Neural cell (in vitro differentiated cells): ENCODE results near the gene TSHR. TPM values are rescaled to one million over a fixed set of nuclear protein-coding genes. Genes with fewer than 3 reads are reported as not detected.

Source experiments
- H2AFZ ChIP-seq: fragments of 200-600, 300-800 bp; sonication (generic), shearing (Covaris generic); 2 replicates; pipeline ENCODE4 v1.6.0; 2014; ENCODE audit warnings: low read depth, mild to moderate bottlenecking, antibody characterized with exemption, low read length, moderate library complexity
- H3F3A ChIP-seq: fragments of 200-600 bp; shearing (Covaris generic); 2 replicates; pipeline ENCODE4 v1.6.1; 2016; ENCODE audit warnings: mild to moderate bottlenecking, moderate library complexity, mixed read lengths, antibody characterized with exemption, low read length; ENCODE audit not compliant: insufficient read depth, poor library complexity, severe bottlenecking
- H3K27ac ChIP-seq: fragments of 200-600, 300-800 bp; sonication (generic), shearing (Covaris generic); 2 replicates; pipeline ENCODE4 v1.5.1; 2014; ENCODE audit warnings: mild to moderate bottlenecking, low read length, moderate library complexity
- H3K27me3 ChIP-seq: fragments of 300-800, 200-600 bp; sonication (generic), shearing (Covaris generic); 2 replicates; pipeline ENCODE4 v1.6.0; 2014; ENCODE audit warnings: mild to moderate bottlenecking, low read depth, low read length, moderate library complexity; ENCODE audit not compliant: insufficient read depth
- H3K36me3 ChIP-seq: fragments of 300-800, 200-600 bp; sonication (generic), shearing (Covaris generic); 2 replicates; pipeline ENCODE4 v1.5.1; 2014; ENCODE audit warnings: mild to moderate bottlenecking, antibody characterized with exemption, low read length, moderate library complexity; ENCODE audit not compliant: insufficient read depth
- H3K4me2 ChIP-seq: fragments of 300-800, 200-600 bp; sonication (generic), shearing (Covaris generic); 2 replicates; pipeline ENCODE4 v1.6.0; 2014; ENCODE audit warnings: mild to moderate bottlenecking, low read length
- H3K4me3 ChIP-seq: fragments of 300-800, 200-600 bp; sonication (generic), shearing (Covaris generic); 2 replicates; pipeline ENCODE4 v1.5.1; 2014; ENCODE audit warnings: mild to moderate bottlenecking, low read length, moderate library complexity
- H3K79me2 ChIP-seq: fragments of 200-600 bp; shearing (Covaris generic); replicated peaks from 2 replicates; pipeline ENCODE4 v1.6.0; 2014; ENCODE audit warnings: mild to moderate bottlenecking, low read length, moderate library complexity; ENCODE audit not compliant: insufficient read depth
- H3K9ac ChIP-seq: fragments of 300-800, 200-600 bp; sonication (generic), shearing (Covaris generic); 2 replicates; pipeline ENCODE4 v1.6.1; 2016; ENCODE audit warnings: mild to moderate bottlenecking, low read length, mixed read lengths
- H3K9me2 ChIP-seq: fragments of 200-600 bp; shearing (Covaris generic); 2 replicates; pipeline ENCODE4 v1.6.1; 2016; ENCODE audit warnings: mild to moderate bottlenecking, low read length, mixed read lengths; ENCODE audit not compliant: insufficient read depth
- H3K9me3 ChIP-seq: fragments of 200-600, 300-800 bp; sonication (generic), shearing (Covaris generic); 2 replicates; pipeline ENCODE4 v1.6.1; 2016; ENCODE audit warnings: mild to moderate bottlenecking, mixed run types, low read length, moderate library complexity, mixed read lengths
- H4K20me1 ChIP-seq: fragments of 200-600 bp; shearing (Covaris generic); 2 replicates; pipeline ENCODE4 v1.6.1; 2016; ENCODE audit warnings: mild to moderate bottlenecking, mixed run types; ENCODE audit not compliant: insufficient read depth
- EP300 ChIP-seq: fragments of 450-650 bp; conservative IDR thresholded peaks from 2 replicates; pipeline ENCODE4 v1.6.1; 2014; ENCODE audit warnings: antibody characterized with exemption, mild to moderate bottlenecking, moderate library complexity; ENCODE audit not compliant: poor library complexity, severe bottlenecking
- EZH2 ChIP-seq: fragments of 200-600, 300-800 bp; shearing (Covaris generic), sonication (generic); IDR thresholded peaks from 2 replicates; pipeline ENCODE4 v1.6.1; 2014; ENCODE audit warnings: antibody characterized with exemption, low read length, borderline replicate concordance, mild to moderate bottlenecking; ENCODE audit not compliant: insufficient read depth, poor library complexity, severe bottlenecking
- MXI1 ChIP-seq: fragments of 450-650 bp; conservative IDR thresholded peaks from 2 replicates; pipeline ENCODE4 v1.6.1; 2014; ENCODE audit warnings: antibody characterized with exemption, mild to moderate bottlenecking; ENCODE audit not compliant: poor library complexity, severe bottlenecking
- POLR2AphosphoS5 ChIP-seq: IDR thresholded peaks from 2 replicates; pipeline ENCODE4 v1.6.1; 2012
- RAD21 ChIP-seq: fragments of 450-650 bp; conservative IDR thresholded peaks from 2 replicates; pipeline ENCODE4 v1.6.1; 2014; ENCODE audit warnings: antibody characterized with exemption, mild to moderate bottlenecking, moderate library complexity
- REST ChIP-seq: IDR thresholded peaks from 2 replicates; pipeline ENCODE4 v1.6.1; 2012; ENCODE audit warnings: borderline replicate concordance
- SMC3 ChIP-seq: fragments of 450-650 bp; conservative IDR thresholded peaks from 2 replicates; pipeline ENCODE4 v1.6.1; 2014; ENCODE audit warnings: antibody characterized with exemption, mild to moderate bottlenecking, moderate library complexity; ENCODE audit not compliant: poor library complexity
- TAF1 ChIP-seq: IDR thresholded peaks from 2 replicates; pipeline ENCODE4 v1.6.1; 2012; ENCODE audit warnings: low read depth
- polyA plus RNA-seq: library from polyadenylated mRNA; depleted of rRNA; stranded (reverse); fragments of >200 nt; gene quantifications from 2 replicates; pipeline ENCODE4 v1.2.3, GENCODE V29; 2014
- TF ChIP-seq, protein P1 (sequence below): fragments of 450-650 bp; IDR thresholded peaks from 2 replicates; pipeline ENCODE4 v1.5.1; 2014; ENCODE audit warnings: antibody characterized with exemption, mild to moderate bottlenecking, moderate library complexity; ENCODE audit not compliant: poor library complexity, severe bottlenecking

Gene TSHR
- polyA plus RNA-seq, 1 donor from 2014 or later = not detected

DNA sequence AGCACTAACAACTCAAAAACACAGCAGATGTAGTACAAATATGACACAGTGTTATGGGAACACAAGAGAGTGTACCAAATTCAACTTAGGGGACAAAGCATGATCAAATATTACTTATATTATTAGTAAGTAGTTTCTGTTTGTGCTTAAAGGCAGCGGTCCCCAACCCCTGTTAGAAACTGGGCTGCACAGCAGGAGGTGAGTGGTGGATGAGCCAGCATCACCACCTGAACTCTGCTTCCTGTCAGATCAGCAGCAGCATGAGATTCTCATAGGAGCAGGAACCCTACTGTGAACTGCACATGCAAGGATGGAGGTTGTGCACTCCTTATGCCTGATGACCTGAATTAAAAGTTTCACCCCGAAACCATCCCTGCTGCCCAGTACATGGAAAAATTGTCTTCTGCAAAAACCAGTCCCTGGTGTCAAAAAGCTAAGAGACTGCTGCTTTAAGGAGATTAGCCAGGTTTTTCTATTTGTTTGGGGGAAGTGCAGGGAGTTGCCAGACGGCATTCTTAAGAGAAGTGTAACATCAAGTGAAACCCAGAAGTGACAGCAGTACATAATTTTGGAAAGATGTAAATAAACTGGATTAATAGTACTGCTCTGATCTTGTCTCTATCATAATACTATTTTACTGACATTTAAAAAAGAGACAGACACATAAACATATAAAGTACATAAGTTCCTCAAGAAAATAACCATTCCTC, 238.7 kb downstream of the TSHR start:
- no peaks in the 10 kb centered on the region for H4K20me1 ChIP-seq
- no peaks in the 10 kb centered on the region for H3K9me3 ChIP-seq
- H3K4me2 ChIP-seq = no peak overlapping the region
- no peaks in the 10 kb centered on the region for H3F3A ChIP-seq
- H3K27me3 ChIP-seq = no peaks in the 10 kb centered on the region
- no peak overlapping the region for H3K27ac ChIP-seq
- TF ChIP-seq POLR2AphosphoS5 (no peak), REST (no peak), EP300 (no peak), TAF1 (no peak), RAD21 (no peak), EZH2 (no peak), MXI1 (no peak), SMC3 (no peak)
- TF ChIP-seq, protein P1, sequence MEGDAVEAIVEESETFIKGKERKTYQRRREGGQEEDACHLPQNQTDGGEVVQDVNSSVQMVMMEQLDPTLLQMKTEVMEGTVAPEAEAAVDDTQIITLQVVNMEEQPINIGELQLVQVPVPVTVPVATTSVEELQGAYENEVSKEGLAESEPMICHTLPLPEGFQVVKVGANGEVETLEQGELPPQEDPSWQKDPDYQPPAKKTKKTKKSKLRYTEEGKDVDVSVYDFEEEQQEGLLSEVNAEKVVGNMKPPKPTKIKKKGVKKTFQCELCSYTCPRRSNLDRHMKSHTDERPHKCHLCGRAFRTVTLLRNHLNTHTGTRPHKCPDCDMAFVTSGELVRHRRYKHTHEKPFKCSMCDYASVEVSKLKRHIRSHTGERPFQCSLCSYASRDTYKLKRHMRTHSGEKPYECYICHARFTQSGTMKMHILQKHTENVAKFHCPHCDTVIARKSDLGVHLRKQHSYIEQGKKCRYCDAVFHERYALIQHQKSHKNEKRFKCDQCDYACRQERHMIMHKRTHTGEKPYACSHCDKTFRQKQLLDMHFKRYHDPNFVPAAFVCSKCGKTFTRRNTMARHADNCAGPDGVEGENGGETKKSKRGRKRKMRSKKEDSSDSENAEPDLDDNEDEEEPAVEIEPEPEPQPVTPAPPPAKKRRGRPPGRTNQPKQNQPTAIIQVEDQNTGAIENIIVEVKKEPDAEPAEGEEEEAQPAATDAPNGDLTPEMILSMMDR = no peak
- peaks cover 7% of the 10 kb centered on the region for H3K36me3 ChIP-seq
- peaks cover 6% of the 10 kb centered on the region for H3K79me2 ChIP-seq
- H3K4me3 ChIP-seq = no peak overlapping the region
- no peak overlapping the region for H3K9ac ChIP-seq
- no peaks in the 10 kb centered on the region for H3K9me2 ChIP-seq
- no peak overlapping the region for H2AFZ ChIP-seq

Other genes starting within 250 kb of the TSHR start
- gene CEP128, start 13.9 kb upstream of the TSHR start, polyA plus RNA-seq = 3.4 and 5.5 TPM in 2 replicates